Islet of Langerhans (tissue), 1 donor: ENCODE results near the gene GLT8D2.
A peak's percentile ranks its signal among the peaks of the same experiment; 100 is the strongest.

ENCODE experiments used
- FAIRE-seq: peaks from one replicate; lab custom pipeline; 2011; peaks lifted over from hg19 to GRCh38; lab: Jason Lieb, UNC

Gene GLT8D2

DNA sequence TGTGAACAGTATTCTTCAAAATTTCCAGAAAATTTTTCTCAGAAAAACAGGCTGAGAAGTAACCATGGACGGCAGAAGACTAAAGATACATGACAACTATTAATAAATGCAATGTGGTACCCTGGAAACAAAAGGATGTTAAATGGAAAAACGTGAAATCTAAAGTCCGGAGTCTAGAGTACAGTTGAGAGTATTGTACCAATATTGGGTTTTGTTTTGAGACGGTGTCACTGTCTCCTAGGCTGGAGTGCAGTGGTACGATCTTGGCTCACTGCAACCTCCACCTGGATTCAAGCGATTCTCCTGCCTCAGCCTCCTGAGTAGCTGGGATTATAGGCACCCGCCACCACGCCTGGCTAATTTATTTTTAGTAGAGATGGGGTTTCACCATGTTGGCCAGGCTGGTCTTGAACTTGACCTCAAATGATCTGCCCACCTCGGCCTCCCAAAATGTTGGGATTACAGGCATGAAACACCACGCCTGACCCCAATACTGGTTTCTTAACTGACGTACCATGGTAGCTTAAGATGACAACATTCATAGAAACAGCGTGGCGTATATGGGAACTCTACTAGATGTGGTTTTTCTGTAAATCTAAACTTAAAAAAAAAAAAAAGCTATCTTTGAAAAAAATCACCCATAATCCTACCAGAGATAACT is 101.1 kb downstream of the GLT8D2 start:
- no peak for FAIRE-seq

DNA sequence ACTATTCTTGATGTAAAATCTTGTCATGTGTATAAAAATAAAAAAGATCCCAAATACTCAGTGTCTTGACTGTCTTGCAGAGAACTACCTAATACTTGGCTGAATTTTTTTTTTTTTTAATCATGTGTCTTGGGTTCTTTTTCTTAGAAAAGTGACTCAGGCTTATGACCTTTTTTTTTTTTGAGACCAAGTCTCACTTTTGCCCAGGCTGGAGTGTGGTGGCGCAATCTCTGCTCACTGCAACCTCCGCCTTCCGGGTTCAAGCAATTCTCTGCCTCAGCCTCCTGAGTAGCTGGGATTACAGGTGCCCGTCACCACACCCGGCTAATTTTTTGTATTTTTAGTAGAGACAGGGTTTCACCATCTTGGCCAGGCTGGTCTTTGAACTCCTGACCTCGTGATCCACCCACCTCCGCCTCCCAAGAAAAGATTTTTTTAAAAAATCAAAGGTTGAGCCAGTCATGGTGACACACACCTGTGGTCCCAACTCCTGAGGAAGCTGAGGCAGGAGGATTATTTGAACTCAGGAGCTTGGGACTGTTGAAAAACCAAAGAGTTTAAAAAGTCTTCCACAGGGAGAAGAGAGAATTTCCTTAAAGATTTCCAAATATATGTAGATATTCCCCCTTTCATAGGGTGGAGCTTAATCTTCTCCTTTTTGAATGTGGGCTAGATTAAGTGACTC is 102.0 kb downstream of the GLT8D2 start:
- peak; percentile 93 for FAIRE-seq

DNA sequence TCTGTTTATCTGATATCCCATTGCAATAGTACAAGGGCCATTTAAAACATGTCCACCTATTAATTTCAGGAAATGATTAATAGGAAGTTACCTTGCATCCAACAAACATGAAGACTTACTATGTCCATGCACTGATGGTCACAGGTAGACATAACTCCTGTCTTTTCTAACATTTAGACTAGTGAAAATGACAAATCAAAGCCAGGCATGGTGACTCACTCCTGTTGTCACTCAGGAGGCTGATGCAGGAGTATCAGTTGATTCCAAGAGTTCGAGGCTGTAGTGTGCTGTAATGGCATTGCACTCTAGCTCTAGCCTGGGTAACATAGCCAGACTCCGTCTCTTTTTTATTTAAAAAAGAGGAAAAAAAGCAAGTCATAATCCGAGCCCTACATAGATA is 105.0 kb downstream of the GLT8D2 start:
- FAIRE-seq: no peak
